Measurements from ENCODE around the gene TTF2.

TTF2 gene

GRCh38 chr1:117046781-117047180 lies 13.3 kb upstream of the TTF2 start:
- H3K27me3 ChIP-seq: no peaks in the 10 kb centered on the region
- intact Hi-C loops (cut with DNase I; ENCODE audit: low total_unique reads): no loop called here
- H3K4me1 ChIP-seq: no peaks in the 10 kb centered on the region
- no peak overlapping the region for H3K27ac ChIP-seq
- H3K36me3 ChIP-seq: no peaks in the 10 kb centered on the region
- H3K9me3 ChIP-seq: no peaks in the 10 kb centered on the region
- no peak overlapping the region for H3K4me3 ChIP-seq
- TF ChIP-seq, protein P1, sequence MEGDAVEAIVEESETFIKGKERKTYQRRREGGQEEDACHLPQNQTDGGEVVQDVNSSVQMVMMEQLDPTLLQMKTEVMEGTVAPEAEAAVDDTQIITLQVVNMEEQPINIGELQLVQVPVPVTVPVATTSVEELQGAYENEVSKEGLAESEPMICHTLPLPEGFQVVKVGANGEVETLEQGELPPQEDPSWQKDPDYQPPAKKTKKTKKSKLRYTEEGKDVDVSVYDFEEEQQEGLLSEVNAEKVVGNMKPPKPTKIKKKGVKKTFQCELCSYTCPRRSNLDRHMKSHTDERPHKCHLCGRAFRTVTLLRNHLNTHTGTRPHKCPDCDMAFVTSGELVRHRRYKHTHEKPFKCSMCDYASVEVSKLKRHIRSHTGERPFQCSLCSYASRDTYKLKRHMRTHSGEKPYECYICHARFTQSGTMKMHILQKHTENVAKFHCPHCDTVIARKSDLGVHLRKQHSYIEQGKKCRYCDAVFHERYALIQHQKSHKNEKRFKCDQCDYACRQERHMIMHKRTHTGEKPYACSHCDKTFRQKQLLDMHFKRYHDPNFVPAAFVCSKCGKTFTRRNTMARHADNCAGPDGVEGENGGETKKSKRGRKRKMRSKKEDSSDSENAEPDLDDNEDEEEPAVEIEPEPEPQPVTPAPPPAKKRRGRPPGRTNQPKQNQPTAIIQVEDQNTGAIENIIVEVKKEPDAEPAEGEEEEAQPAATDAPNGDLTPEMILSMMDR (IDR thresholded peaks at IDR 0.05): no peak
- DNase-seq: no peak

- no peaks in the 10 kb centered on the region for H3K4me1 ChIP-seq
- TF ChIP-seq, protein P1 (IDR thresholded peaks at IDR 0.05): no peak
- H3K27ac ChIP-seq: no peak overlapping the region
- no peak for DNase-seq
- intact Hi-C loops (cut with DNase I; ENCODE audit: low total_unique reads): no loop called here
- no peaks in the 10 kb centered on the region for H3K36me3 ChIP-seq
- no peaks in the 10 kb centered on the region for H3K27me3 ChIP-seq
- no peaks in the 10 kb centered on the region for H3K9me3 ChIP-seq
- no peak overlapping the region for H3K4me3 ChIP-seq
Observed at GRCh38 chr1:117047271-117047670, 12.9 kb upstream of the TTF2 start.

GRCh38 chr1:117049857-117050256 lies 10.3 kb upstream of the TTF2 start:
- Histone ChIP-seq H3K4me1 (no peaks in the 10 kb centered on the region), H3K36me3 (no peaks in the 10 kb centered on the region), H3K27ac (no peak overlapping the region), H3K4me3 (no peak overlapping the region), H3K27me3 (no peaks in the 10 kb centered on the region), H3K9me3 (no peaks in the 10 kb centered on the region)
- intact Hi-C loops (cut with DNase I; ENCODE audit: low total_unique reads): loop anchor here (5.0 to 10.0 kb wide), 2 partner anchors 313 to 545 kb away; no protein-coding TSS in a partner anchor
- TF ChIP-seq, protein P1 (IDR thresholded peaks at IDR 0.05): no peak
- DNase-seq: no peak

DNA sequence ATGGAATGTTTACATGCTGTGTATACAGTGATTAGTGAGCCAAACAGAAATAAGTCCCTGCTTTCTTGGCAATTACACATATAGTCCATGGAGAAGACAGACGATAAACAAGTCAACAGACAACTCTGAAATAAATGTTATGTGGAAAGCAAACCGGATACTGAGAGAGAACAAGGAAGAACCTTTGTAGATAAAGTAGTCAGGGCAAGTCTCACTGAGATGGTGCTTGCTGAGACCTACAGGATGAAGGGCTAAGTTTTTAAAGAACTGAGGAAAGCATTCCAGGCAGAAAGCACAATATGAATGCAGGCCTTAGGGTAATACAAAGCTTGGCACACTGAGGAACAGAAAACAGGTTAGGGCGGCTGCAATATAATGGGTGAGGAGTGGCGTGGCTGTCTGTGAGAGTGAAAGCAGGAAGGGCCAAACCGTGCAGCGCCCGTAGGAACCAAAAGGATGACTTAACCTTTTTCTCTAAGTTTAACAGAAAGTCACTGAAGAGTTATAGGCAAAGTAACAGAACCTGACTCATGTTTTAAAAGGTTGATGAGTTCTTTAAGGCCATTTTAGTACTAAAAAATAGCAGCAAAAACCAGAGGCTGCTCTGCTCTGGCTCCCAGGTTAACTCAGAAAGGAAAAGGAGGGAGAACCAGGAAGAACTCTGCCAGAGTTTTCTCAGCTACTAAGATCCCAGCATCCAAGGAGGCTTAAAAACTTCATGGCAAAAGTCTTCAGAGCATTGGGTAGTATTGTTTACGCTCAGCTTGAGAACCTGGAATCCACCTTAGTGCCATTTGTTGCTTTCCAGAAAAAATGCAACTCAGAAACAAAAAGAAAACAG lies 8.7 kb upstream of the TTF2 start:
- H3K36me3 ChIP-seq: no peaks in the 10 kb centered on the region
- H3K4me3 ChIP-seq: no peak overlapping the region
- intact Hi-C loops (cut with DNase I; ENCODE audit: low total_unique reads): loop anchor here (5.0 to 10.0 kb wide), 2 partner anchors 314 to 547 kb away; no protein-coding TSS in a partner anchor
- H3K27ac ChIP-seq: no peak overlapping the region
- no peaks in the 10 kb centered on the region for H3K9me3 ChIP-seq
- no peaks in the 10 kb centered on the region for H3K27me3 ChIP-seq
- TF ChIP-seq, protein P1 (IDR thresholded peaks at IDR 0.05): no peak
- DNase-seq: no peak
- H3K4me1 ChIP-seq: no peaks in the 10 kb centered on the region

- H3K27me3 ChIP-seq: no peaks in the 10 kb centered on the region
- no peak overlapping the region for H3K27ac ChIP-seq
- H3K9me3 ChIP-seq: no peaks in the 10 kb centered on the region
- DNase-seq: no peak
- intact Hi-C loops (cut with DNase I; ENCODE audit: low total_unique reads): loop anchor here (5.0 to 10.0 kb wide), 2 partner anchors 317 to 549 kb away; no protein-coding TSS in a partner anchor
- H3K36me3 ChIP-seq: no peaks in the 10 kb centered on the region
- H3K4me1 ChIP-seq: no peaks in the 10 kb centered on the region
- TF ChIP-seq, protein P1 (IDR thresholded peaks at IDR 0.05): no peak
- H3K4me3 ChIP-seq: no peak overlapping the region
Observed at GRCh38 chr1:117054068-117054467, 6.1 kb upstream of the TTF2 start.
